GM23338 (cell line): ENCODE data around the gene RBL1.

Experiments used
- CREB1 ChIP-seq: fragments of 250-450 bp; sonication (Bioruptor Pico); IDR thresholded peaks from 2 replicates; pipeline ENCODE4 v1.5.0; 2020; ENCODE audit warnings: low read depth, mild to moderate bottlenecking, moderate library complexity
- CTCF ChIP-seq, 2 experiments: fragments of 200-600 bp in 1 of 2; sonication (generic) in 1 of 2; conservative IDR thresholded peaks; 2 replicates each; pipeline versions ENCODE4 v1.5.1 to v1.6.1; 2016 to 2017; ENCODE audit warnings: antibody characterized with exemption in 2 of 2, low read depth in 2 of 2, mild to moderate bottlenecking in 2 of 2, moderate library complexity in 1 of 2
- EZH2 ChIP-seq: fragments of 200-600 bp; sonication (generic); IDR thresholded peaks from one replicate; pipeline ENCODE4 v1.8.0; 2017; ENCODE audit warnings: antibody characterized with exemption, mild to moderate bottlenecking, low read depth; ENCODE audit not compliant: unreplicated experiment
- EZH2phosphoT487 ChIP-seq: fragments of 200-600 bp; sonication (generic); IDR thresholded peaks from one replicate; pipeline ENCODE4 v1.8.1; 2018; ENCODE audit warnings: antibody characterized with exemption; ENCODE audit not compliant: unreplicated experiment
- JUNB ChIP-seq: IDR thresholded peaks from one replicate; pipeline ENCODE4 v1.6.1; 2016; ENCODE audit warnings: antibody characterized with exemption; ENCODE audit not compliant: unreplicated experiment
- NANOG ChIP-seq: IDR thresholded peaks from 2 replicates; pipeline ENCODE4 v1.6.1; 2016; ENCODE audit warnings: antibody characterized with exemption, borderline replicate concordance
- POLR2AphosphoS5 ChIP-seq: IDR thresholded peaks from 2 replicates; pipeline ENCODE4 v1.6.1; 2016; ENCODE audit warnings: antibody characterized with exemption, low read depth
- STAT1 ChIP-seq: IDR thresholded peaks from one replicate; pipeline ENCODE4 v1.6.1; 2016; ENCODE audit warnings: antibody characterized with exemption; ENCODE audit not compliant: unreplicated experiment
- ZNF114 ChIP-seq: fragments of 250-450 bp; sonication (Bioruptor Pico); IDR thresholded peaks from 2 replicates; pipeline ENCODE4 v1.5.0; 2020; ENCODE audit warnings: mild to moderate bottlenecking, moderate library complexity
- ZNF331 ChIP-seq: fragments of 250-450 bp; sonication (Bioruptor Pico); IDR thresholded peaks from 2 replicates; pipeline ENCODE4 v1.5.0; 2020; ENCODE audit warnings: low read depth, mild to moderate bottlenecking, moderate library complexity
- ZNF462 ChIP-seq: fragments of 250-450 bp; sonication (Bioruptor Pico); IDR thresholded peaks from 2 replicates; pipeline ENCODE4 v1.5.0; 2020; ENCODE audit warnings: mild to moderate bottlenecking, moderate library complexity
- TF ChIP-seq, protein P1 (sequence below): IDR thresholded peaks from one replicate; pipeline ENCODE4 v1.6.1; 2018; ENCODE audit warnings: antibody characterized with exemption; ENCODE audit not compliant: unreplicated experiment
- TF ChIP-seq, protein P2 (sequence below): IDR thresholded peaks from 2 replicates; pipeline ENCODE4 v1.6.1; 2016; ENCODE audit warnings: antibody characterized with exemption

DNA sequence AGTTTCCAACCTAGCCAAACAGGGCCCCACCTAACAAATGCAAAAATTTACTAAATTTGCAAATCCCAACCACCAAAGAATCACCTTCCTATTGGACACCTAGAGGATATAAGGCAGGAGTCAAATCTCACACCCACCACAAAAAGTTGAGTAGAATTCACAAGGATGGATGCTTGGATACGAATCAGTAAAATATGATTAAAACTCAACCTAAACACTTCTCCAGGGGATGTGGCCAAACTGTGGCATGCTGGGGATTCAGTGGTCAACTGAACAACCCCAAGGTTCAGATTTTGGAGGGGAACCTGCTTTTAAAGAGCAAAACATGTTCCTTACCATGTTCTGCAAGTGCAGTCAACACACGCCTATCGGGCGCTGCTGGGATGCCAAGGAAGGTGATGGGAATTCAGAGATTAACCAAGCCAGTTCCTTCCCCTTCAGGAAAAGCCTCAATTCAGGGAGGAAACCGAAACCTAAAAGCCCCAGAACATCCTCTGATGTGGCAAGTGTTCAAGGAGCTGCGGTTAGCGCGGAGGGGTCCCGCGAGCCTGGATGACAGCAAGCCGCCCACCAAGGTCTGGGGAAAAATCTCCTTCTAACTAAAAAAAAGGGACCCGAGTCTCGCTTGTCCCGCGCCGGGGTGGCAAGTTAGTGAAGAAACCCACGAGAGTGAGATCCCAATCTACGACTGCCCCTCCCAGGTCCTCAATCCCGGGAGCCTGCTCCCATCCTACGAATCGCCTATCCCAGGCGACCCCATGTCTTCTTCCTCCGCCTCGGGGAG is 145.2 kb downstream of the RBL1 start:
- TF ChIP-seq CTCF (conservative IDR thresholded peaks at IDR 0.05; ENCODE audit: low read depth in 2 of 2) (no peak), CREB1 (CRISPR knock-in tag) (no peak), POLR2AphosphoS5 (no peak), EZH2phosphoT487 (no peak), ZNF331 (CRISPR knock-in tag) (no peak), EZH2 (no peak), ZNF114 (no peak), STAT1 (no peak), JUNB (no peak), NANOG (no peak), ZNF462 (CRISPR knock-in tag) (no peak)
- TF ChIP-seq, protein P1, sequence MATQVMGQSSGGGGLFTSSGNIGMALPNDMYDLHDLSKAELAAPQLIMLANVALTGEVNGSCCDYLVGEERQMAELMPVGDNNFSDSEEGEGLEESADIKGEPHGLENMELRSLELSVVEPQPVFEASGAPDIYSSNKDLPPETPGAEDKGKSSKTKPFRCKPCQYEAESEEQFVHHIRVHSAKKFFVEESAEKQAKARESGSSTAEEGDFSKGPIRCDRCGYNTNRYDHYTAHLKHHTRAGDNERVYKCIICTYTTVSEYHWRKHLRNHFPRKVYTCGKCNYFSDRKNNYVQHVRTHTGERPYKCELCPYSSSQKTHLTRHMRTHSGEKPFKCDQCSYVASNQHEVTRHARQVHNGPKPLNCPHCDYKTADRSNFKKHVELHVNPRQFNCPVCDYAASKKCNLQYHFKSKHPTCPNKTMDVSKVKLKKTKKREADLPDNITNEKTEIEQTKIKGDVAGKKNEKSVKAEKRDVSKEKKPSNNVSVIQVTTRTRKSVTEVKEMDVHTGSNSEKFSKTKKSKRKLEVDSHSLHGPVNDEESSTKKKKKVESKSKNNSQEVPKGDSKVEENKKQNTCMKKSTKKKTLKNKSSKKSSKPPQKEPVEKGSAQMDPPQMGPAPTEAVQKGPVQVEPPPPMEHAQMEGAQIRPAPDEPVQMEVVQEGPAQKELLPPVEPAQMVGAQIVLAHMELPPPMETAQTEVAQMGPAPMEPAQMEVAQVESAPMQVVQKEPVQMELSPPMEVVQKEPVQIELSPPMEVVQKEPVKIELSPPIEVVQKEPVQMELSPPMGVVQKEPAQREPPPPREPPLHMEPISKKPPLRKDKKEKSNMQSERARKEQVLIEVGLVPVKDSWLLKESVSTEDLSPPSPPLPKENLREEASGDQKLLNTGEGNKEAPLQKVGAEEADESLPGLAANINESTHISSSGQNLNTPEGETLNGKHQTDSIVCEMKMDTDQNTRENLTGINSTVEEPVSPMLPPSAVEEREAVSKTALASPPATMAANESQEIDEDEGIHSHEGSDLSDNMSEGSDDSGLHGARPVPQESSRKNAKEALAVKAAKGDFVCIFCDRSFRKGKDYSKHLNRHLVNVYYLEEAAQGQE: no peak
- TF ChIP-seq, protein P2, sequence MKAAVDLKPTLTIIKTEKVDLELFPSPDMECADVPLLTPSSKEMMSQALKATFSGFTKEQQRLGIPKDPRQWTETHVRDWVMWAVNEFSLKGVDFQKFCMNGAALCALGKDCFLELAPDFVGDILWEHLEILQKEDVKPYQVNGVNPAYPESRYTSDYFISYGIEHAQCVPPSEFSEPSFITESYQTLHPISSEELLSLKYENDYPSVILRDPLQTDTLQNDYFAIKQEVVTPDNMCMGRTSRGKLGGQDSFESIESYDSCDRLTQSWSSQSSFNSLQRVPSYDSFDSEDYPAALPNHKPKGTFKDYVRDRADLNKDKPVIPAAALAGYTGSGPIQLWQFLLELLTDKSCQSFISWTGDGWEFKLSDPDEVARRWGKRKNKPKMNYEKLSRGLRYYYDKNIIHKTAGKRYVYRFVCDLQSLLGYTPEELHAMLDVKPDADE: no peak
